ENCODE results near the gene TWF2.
A peak's percentile ranks its signal among the peaks of the same experiment; 100 is the strongest.

The TWF2 gene

DNA sequence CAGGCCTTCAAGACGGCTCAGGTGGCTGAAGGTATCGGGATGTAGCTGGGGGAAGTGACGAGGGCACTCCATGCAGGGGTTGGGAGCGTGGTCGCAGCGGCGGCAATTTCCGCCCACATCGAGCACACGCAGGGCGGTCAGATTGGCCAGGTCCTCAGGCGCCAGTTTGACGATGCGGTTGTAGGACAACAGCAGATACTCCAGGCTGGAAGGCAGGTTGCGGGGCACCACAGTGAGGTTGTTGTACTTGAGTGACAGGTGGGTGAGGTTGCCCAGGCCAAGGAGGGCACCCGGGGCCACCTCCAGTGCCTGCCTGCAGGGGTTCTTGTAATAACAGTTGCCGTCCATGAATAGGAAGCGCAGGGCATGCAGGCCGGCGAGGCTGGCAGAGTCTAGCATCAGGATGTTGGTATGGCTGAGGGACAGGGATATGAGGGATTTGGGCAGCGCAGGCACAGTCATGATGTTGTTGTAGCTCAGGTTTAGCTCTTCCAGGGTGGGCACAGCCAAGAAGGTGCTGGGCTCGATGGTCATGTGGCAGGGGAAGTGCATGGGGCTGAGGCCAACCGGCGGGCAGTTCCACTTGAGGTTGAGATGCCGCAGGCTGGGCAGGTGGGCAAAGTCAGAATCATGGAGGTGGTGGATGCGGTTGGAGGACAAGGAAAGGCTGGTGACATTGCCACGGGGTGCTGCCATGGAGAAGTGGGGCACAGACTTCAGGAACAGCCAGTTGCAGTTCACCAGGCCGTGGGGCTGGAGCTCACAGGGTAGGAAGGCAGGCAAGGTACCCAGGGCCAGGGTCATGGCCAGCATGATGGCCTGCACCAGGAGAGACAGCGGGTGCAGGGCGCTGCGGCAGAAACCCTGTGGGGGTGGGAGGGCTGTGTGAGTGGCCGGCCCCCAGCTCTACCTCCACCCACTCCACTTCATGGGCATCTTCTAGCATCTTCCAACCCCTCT, 15.2 kb downstream of the TWF2 start:
- DNase-seq (ENCODE audit: low read depth in 2 of 2, low spot score in 1 of 2): no peak

DNA sequence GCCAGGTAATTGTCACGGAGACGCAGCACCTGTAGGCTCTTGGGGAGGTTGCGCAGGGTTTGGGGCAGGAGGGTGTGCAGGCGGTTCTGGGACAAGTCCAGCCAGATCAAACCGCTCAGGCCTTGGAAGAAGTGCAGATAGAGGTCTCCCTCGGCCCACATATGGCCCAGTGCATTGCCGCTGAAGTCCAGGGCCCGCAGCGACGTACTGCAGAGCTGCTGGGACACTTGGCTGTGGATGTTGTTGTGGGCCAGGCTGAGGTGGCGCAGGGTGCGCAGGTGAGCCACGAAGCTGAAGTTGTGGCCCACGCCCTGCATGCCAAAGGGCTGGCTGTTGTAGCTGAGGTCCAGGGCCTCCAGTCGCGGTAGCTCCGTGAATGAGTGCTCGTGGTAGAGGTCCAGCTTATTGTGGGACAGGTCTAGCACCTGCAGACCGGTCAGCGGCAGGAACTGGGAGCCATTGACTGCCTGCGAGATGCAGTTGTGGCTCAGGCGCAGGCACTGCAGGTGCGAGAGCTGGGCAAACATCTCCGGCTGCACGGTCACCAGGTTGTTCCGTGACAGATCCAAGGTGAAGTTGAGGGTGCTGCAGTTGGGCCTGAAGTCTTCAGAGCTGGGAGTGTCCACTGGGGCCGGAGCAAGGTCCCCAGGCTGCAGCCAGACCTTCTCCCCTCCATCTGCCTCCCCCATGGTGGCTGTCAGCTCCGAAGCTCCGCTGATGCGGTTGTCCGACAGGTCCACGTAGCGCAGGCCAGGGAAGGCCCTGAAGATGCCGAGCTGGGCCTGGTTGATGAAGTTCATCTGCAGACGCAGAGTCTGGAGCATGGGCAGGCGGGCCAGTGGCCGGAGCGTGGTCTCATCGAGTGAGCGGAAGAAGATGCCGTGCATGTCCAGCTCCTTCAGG, 16.4 kb downstream of the TWF2 start:
- no peak for DNase-seq (ENCODE audit: low read depth in 2 of 2, low spot score in 1 of 2)

DNA sequence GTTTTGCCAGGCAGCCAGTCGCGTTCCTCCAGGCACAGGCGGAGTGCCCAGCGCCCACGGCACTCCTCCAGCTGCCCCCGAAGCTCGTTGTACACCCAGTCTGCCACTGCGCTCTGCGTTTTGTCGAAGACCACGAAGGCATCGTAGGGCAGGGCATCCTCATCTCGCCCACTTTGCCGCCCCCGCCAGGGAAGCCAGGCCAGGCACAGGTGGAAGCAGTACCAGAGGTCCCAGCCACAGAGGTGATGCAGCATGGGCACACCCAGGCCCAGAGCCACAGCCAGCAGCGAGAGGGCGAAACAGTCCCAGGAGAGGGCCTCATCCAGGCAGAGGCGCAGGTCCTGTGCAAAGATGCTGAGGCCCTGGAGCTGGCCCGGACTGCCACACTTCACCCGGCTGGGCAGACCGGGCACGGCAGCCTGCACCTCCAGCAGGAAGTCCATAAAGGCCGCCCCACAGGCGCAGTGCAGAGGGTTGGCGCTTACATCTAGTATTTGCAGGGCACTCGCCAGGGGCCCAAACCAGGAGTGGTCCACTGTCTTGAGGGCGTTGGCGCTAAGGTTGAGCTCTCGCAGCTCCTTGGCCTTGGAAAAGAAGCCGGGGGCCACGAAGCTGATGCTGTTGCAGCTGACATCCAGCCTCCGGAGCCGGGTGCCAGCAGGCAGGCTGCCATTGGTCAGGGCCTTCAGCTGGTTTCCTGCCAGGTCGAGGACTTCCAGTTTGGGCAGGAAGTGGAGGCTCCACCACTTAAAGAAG, 17.2 kb downstream of the TWF2 start:
- DNase-seq (ENCODE audit: low read depth in 2 of 2, low spot score in 1 of 2): no peak

DNA sequence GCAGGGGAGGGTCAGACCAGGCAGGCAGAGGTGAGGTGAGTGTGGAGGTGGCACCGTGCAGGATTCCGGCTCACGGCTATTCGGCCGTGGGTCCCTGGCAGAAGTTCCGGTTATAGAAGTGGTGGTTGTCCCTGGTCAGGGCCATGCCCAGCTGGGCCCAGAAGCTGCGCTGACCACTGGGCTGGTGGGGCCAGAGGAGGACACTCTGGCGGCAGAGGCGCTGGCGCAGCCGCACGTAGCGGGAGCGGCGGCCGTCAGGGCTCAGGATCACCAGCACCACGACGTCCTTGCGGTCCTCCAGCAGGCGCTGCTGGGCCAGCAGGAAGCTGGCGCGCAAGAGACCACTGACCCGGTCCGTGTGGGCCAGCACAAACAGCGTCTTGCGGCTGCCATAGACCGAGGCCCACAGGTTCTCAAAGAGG, 17.8 kb downstream of the TWF2 start:
- no peak for DNase-seq (ENCODE audit: low read depth in 2 of 2, low spot score in 1 of 2)

DNA sequence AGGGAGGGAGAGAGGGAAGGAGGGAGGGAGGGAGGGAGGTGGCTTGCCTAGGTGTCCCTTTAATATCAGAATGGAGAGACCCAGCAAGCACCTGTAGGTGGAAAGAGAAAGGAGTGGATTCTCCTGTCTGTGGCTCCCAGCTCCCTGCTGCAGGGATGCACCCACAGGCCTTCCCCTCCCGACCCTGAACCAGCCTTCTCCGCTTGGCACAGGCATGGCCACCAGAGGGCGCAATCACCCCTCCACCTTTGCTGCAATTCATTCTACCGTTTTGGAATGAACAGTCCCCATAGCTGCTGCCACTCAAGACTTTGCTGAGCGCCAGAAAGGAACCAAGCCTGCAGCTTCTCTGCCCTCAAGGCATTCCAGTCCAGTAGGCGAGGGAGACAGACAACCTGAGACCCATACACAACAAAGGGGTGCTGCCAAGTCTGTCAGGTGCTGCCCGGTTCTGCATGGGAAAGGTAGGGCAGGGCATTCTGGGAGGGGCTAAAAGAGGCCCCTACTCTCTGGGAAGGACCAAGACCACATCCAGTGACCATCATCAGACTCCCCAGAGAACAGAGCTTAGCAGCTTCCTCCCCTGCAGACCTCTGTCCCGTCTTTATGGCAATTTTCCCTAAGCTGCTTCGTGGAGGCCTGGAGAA, 18.5 kb downstream of the TWF2 start:
- peak; percentile 59 to 88 for DNase-seq (ENCODE audit: low read depth in 2 of 2, low spot score in 1 of 2)

DNA sequence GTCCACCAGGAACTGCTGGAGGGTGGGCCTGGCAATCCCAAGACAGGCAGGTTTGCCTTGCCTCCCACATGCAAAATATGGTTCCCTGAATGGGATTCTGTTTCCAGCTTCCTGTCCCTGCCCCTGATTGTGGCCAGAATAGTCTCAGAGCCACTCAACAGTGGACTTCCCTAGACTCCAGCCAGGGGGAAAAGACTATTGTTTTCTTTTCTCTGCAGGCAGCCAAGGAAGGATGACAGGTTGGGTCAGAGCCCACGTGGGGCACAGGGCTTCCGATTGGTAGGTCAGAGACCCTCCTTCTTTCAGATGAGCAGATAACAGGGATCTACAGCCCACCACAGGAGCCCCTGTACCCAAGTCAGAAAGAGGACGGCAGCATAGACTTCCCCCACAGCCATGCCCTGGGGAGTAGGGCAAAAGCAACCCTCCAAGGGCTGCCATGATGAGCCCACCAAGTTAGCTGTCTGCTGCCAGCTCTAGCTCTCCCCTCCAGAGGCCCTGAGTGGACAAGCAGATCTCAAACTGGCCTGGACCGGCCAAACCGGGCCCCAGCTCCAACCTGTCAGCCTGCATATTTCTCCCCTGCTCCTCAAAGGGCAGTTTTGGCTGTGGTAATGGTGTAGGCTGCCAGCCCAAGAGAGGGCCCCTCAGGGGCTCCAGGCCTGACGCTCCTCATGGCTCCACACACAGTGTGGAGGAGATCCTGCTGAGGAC, 19.9 kb downstream of the TWF2 start:
- DNase-seq (ENCODE audit: low read depth in 2 of 2, low spot score in 1 of 2): no peak

DNA sequence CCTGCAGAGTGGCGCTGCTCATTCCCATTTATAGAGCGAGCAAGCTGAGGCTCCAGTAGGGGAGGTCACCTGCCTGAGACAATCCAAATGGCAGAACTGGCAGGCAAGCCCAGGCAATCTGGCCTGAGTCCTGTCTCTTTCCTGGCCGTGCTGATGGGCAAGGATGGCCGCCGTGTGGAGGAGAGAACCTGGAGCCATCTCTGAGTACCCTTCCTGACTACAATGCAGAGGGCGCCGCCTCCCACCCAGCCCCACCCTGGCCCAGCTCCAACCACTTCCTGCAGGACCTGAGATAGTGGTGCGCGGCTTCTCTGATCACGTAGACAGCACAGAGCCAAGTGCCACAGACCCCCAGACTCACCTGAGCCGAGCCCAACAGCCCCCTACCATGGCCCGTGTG, 20.5 kb downstream of the TWF2 start:
- DNase-seq (ENCODE audit: low read depth in 2 of 2, low spot score in 1 of 2): no peak

DNA sequence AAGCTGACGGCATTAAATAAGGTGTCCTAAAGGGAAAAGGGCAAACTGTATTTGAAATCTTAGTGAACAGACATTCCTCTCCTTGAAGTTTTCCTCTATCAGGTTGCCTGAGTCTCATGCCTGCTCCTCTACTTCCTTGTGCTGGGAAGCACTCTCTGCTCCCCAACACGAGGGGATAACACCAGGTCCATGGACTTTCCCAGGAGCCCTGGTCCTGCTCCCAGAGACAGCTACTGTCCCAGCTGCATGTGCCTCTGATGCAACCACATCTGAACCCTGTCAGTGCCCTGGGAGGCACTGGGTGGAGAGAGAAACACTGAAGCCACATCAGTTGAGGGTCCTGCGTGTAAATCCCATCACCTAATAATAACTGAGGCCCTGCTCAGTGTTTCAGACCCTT, 20.9 kb downstream of the TWF2 start:
- no peak for DNase-seq (ENCODE audit: low read depth in 2 of 2, low spot score in 1 of 2)

DNA sequence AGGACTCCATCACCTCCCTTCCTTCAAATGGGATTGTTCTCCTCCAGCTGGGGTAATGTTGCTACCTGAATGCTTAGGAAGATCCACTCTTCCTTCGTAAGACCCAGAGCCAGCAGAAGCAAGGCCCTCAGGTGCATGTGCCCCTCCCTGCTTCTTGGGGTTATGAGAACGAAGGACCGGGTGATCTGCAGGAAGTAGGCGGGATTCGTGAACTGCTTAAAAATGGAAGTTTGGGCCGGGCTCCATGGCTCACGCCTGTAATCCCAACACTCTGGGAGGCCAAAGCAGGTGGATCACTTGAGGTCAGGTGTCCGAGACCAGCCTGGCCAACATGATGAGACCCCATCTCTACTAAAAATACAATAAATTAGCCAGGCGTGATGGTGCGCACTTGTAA, 21.6 kb downstream of the TWF2 start:
- DNase-seq (ENCODE audit: low read depth in 2 of 2, low spot score in 1 of 2): no peak

DNA sequence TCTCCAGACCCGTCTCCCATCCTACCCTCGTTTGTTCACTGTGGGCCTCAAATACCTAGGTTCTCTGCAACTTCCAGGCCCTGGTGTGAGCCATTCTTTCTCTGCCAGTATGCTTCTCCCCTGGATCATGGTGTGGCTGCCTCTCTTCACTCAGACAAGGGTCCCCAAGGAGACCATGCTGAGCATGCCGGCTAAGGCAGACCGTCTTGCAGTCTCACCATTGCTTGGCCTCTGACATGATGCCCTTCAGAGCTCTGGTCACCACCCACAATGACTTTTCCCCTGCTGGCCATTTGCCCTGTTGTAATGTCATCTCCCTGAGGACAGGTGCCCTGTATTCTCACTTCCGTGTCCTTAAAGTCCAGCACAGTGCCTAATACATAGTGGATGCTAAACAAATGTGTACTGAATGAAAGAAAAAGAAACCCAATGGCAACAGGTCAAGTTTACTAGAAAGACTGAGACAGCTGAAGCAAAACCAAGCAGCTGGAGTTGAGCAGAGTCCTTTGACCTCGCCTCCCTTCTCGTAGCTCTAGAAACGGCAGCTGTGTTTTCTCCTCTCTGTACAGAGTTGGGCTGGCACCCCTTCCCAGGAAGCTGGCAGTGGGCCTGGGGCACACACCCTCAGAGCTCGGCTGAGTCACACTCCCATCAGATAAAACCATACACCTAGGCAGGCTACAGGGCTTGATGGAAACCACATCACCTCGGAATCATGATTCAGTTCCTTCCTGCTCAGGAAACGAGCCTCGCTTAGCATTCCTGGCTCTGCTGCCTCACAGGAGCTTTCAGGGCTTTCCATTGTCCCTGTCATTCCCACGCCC, 22.2 kb downstream of the TWF2 start:
- peak in 1 of 2 donors; percentile 41 for DNase-seq (ENCODE audit: low read depth in 2 of 2, low spot score in 1 of 2)

DNA sequence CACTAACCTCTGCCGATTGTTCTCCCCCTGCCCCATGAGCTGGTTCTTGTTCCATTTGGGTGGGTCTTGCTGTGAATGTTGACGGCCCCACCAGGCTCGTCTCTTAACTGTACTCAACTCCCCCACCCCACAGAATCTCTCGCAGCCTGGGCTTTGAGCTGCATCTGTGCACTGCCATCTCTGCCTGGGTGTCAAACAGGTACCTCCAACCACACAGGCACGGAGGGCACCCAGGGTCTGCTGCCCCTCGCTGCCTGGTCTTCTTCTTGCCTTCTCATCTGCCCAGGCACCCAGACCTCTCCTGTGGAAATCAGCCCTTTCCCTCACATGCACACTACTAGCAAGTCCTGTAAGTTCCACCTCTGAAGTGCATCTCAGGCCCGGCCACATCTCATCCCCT, 23.6 kb downstream of the TWF2 start:
- no peak for DNase-seq (ENCODE audit: low read depth in 2 of 2, low spot score in 1 of 2)

DNA sequence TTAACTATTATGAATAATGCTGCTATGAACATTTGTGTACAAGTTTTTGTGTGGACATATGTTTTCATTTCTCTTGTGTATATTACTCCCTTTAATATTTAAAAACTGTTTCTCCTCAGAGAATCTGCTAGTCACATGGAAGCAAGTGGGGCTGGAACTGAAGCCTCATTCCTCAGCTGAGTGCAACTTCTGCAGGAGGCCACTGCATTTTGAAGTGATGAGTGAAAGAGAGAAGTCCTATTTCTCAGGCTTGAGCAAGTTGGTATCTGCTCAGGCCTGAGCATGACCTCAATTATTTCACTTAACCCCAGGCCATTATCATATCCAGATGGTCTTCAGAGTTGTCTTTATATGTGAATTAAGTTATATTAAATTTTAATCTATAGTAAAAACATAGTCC, 25.1 kb downstream of the TWF2 start:
- DNase-seq (ENCODE audit: low read depth in 2 of 2, low spot score in 1 of 2): no peak

DNA sequence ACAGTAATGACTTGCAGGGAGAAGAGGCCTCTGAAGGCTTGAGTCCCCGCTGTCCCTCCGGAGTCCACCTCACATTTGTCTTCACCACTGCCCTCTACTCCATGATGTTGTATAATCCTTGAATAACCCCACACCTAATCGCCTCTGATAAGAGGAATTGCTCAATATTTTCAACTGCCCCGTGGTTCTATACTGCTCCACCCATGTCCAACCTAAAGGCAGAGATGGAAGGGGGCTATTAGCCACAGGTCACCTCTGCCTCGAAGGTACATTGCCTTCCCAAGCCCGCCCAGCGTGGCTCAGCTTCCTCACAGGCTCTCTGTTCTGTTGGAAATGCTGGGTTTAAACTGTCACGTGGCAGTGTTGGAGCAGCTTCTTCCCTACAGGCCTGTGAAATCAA, 26.0 kb downstream of the TWF2 start:
- DNase-seq (ENCODE audit: low read depth in 2 of 2, low spot score in 1 of 2): no peak

DNA sequence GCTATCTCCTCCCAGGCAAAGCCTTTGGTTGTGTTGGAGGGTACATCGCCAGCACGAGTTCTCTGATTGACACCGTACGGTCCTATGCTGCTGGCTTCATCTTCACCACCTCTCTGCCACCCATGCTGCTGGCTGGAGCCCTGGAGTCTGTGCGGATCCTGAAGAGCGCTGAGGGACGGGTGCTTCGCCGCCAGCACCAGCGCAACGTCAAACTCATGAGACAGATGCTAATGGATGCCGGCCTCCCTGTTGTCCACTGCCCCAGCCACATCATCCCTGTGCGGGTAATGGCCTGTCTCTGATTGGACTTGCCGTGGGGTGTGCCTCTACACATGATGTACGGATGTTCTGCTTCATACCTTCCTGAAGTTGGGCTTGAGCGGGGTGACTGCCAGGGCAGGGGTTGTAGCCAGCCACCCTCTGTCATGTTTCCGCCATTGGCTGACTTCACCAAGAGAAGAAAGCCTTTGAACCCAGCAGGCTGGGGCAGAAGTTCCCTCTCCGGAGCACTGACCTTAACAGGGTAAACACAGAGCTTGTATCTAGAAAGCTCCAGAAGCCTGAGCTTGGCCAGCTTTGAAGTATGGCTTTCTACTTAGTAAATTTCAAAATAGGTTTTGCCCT, 27.6 kb downstream of the TWF2 start:
- DNase-seq (ENCODE audit: low read depth in 2 of 2, low spot score in 1 of 2): no peak

DNA sequence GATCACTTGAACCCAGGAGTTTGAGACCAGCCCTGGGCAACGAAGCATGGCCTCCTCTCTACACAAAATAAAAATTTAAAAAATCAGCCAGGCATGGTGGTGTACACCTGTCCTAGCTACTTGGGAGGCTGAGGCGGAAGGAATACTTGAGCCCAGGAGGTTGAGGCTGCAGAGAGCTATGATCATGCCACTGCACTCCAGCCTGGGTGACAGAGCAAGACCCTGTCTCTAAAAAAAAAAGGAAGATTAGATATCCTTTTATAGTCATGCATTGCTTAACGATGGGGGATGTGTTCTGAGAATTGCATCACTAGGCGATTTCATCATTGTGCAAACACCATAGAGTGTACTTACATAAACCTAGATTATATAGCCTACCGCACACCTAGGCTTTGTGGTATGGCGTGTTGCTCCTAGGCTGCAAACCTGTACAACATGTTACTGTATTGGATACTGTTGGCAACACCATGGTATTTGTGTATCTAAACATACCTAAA, 28.4 kb downstream of the TWF2 start:
- no peak for DNase-seq (ENCODE audit: low read depth in 2 of 2, low spot score in 1 of 2)

DNA sequence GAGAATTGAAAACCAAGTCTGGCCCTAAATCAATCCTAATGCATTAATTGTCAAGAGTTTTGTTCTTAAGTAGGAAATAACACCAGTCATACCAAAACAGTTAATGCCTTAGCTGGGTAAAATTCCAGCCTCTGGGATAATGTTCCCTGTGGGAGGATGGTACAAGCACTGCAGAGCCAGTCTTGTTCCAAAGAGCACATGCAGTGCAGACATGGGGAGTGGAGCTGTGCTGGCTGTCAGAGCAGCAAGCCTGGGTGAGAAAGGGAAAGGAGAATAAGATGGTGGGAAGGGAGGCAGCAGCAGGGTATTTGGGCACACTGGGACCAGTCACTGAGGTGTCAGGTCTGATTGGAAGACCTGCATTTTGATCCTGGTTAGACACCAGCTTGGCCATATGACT, 28.9 kb downstream of the TWF2 start:
- DNase-seq (ENCODE audit: low read depth in 2 of 2, low spot score in 1 of 2): no peak

DNA sequence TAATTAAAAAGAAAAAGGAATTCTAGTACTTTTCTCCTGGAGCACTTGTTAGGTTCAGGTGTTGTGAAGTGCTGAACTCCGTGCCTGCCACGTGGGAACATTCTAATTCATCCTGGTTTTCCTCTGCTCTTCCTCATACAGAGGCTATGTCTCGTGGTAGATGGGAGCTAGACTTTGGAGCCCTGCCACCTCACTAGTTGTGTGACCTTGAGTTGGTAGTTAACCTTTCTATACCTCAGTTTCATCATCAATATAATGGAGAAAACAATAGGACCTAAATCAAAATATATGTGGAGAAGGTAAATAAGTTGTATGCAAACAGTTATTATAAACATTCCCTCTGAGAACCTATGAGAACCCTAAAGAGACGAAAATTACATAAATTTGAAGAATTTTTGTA, 30.4 kb downstream of the TWF2 start:
- DNase-seq (ENCODE audit: low read depth in 2 of 2, low spot score in 1 of 2): no peak

DNA sequence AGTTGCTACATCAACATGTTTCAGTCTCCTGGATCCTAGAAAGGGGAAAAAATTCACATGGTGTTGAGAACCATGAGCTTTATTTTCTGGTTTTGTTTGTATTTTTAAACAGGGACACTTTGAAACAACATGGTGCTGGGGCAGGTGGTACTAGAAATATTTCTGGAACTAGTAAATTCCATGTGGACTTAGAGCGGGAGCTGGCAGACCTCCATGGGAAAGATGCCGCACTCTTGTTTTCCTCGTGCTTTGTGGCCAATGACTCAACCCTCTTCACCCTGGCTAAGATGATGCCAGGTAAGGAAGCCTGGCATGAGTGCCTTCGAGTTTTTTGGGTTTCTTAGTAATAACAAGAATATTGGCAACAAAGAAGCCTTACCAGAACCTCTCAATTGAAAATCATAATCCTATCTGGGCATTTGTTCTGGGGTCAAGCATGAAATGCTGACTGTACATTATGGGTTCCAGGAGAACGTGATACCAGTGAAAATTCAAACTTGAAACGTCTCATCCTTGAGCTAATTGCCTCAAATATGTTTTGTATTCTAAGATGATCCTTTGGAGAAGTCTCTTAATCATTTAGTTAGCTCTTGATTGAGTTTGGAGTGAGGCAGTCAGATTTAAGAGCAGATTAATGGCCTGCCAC, 33.1 kb downstream of the TWF2 start:
- no peak for DNase-seq (ENCODE audit: low read depth in 2 of 2, low spot score in 1 of 2)

Measured in stimulated activated CD8-positive, alpha-beta memory T cell treated with anti-CD3 and anti-CD28 coated beads, Interleukin-4, amount 100 ng/mL, for 4 hours (primary cell).